IPS DF 4.7 (cell line): ENCODE results near the gene SOX12.
"Not testable (repeated sequence)": the region's sequence is repeated elsewhere in the genome, so short reads cannot be mapped to it uniquely, and the experiment has no call there.

Source experiments
- DNase-seq: peaks from one replicate; pipeline ENCODE4 v3.0.0-alpha.2; 2013; ENCODE audit warnings: low spot score; ENCODE audit errors: extremely low read depth

Gene SOX12

DNA sequence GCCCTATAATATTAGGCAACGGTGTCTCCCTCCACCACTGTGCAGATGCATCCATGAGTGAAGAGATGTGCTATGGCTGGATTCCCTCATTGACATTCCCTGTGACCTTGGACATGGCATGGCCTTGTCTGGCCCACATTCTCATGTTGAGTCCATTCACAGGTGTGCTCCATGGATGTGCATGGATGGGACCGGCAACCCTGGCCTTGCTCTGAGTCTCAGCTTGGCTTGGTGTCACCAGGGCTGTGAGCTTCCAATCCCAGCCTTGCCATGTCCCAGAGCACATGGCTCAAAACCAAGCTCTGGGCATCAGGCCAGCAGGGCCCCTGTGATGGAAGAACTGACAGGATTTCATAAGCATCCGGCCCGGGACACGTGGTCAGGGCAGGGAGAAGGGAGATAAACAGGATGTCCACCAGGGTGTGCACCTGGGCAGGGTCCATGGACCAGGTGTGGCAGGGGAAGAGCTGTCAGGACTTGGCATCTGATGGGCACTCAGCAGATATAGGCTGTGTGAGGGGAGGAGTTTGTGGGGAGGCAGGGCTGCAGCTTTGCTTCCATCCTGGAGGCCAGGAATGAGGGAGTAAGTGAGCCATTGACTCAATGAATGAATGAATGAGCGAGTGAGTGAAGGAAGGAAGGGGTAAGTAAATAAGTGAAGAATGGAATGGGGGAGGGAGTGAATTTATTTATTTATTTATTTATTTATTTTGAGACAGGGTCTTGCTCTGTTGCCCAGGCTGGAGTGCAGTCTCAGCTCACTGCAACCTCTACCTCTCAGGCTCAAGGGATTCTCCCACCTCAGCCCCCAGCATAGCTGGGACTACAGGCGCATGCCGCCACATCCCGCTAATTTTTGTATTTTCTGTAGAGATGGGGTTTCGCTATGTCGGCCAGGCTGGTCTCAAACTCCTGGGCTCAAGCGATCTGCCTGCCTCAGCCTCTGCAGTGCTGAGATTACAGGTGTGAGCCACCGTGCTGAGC lies 37.2 kb downstream of the SOX12 start:
- DNase-seq, result no peak

DNA sequence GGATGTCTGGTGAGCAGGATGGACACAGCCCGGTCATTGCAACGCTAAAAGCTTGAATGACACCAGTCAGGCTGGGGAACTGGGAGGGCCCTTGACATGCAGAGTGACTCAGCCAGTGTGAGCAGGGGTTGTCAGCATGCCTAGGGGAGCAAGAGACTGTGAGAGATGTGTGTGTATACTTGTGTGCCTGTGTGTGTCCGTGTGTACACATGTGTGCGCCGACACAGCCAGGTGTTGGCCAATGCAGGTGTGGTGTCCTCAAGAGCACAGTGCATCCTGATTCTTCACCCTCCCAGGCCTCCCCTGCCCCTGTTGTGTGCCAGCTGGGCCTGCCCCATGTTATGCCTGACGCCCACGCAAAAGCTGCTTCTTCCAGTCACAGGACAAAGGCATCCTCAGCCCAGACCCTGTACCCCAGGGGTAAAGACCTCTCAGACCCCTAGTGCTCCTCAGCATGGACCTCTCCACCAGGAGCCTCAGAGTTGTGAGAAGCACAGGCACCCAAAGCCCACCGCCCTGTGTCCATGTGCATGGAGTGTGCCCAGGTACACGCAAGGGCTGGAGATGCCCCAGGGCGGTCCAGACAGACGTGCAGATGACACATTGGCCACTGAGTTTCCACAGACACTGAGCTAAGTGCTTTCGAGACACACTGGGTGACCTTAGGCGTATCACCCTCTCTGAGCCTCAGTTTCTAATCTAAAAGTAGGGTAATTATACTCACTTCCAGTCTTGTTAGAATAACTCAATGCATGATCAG lies 38.1 kb downstream of the SOX12 start:
- no peak for DNase-seq

GRCh38 chr20:364905-365794 lies 39.8 kb downstream of the SOX12 start:
- DNase-seq, result no peak

- no peak for DNase-seq
Observed at GRCh38 chr20:366041-366718, 40.8 kb downstream of the SOX12 start.

GRCh38 chr20:366719-367485 lies 41.5 kb downstream of the SOX12 start:
- no peak for DNase-seq

- DNase-seq, result no peak
Observed at GRCh38 chr20:367486-367887, 42.1 kb downstream of the SOX12 start.

GRCh38 chr20:368915-369314 lies 43.6 kb downstream of the SOX12 start:
- no peak for DNase-seq

- DNase-seq, result no peak
Observed at GRCh38 chr20:370151-370600, 44.8 kb downstream of the SOX12 start.

- no peak for DNase-seq
Observed at GRCh38 chr20:370977-371754, 45.8 kb downstream of the SOX12 start.

GRCh38 chr20:371755-372542 lies 46.6 kb downstream of the SOX12 start:
- DNase-seq, result no peak

- not testable (repeated sequence) for DNase-seq
Observed at GRCh38 chr20:372543-373082, 47.3 kb downstream of the SOX12 start.

DNA sequence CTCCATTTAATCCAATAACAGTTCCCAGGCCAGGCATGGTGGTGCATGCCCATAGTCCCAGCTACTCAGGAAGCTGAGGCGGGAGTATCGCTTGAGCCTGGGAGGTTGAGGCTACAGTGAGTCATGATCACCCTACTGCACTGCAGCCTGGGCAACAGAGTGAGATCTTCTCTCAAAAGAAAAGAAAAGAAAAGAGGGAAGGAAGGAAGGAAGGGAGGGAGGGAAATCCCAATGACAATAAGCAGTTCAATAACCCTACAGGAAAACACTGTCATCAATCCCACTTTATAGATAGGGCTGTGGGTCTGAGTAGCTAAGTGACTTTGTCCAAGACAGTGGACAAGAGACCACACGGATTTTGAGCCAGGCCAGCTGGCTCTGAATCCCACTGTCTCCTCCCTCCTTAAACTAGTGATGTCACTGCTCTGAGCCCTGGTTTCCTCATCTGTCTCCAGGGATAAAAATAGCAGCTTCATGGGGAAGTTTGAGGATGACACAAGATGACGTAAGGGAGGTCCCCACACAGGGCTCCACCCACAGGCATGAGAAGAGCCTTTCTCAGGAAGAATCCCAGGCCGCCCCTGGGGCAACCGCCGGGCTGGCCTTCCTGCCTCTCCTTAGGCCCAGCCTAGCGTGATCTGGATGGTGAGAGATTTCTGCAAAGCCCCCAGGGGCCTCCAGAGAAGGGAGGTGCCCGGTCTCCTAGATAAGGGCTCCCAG lies 48.0 kb downstream of the SOX12 start:
- no peak for DNase-seq

DNA sequence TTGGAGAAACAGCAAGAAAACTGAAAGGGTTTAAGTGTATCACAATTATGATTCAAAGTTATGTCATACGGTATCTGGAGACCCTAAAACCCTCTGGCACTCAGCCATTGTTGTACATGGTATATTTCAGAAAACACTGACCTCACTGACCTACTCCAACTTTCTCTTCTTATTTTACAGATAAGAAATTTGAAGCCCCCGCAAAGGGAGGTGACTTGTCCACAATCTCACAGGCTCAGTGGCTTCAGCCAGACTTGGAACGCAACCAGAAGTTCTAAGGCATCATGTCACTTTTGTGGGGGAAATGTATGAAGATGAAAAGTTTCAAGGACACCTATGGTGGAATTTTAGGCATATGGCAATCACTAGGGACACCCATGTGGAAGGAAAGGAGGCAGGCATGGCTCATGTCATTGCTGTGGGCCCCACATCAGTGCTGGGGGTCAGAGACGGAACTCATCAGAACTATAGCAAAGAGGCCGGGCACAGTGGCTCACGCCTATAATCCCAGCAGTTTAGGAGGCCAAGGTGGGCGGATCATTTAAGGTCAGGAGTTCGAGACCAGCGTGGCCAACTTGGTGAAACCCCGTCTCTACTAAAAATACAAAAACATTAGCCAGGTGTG lies 50.0 kb downstream of the SOX12 start:
- no peak for DNase-seq

DNA sequence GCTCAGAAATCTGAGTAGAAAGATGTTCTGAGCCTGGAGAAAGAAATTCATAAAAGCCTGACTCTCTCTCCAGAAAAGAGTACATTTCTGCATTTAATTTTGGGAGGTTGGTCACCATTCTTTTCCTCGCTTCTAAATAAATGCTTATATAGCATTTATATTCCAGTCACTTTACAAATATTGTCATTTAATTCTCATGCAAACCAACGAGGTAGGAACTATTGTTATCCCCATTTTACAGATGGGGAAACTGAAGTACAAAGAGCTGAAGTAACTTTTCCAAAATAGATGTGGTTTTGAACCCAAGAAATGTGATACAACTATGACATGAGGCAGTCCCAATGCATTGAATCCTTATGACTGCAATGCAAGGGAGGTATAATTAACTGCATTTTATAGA lies 50.7 kb downstream of the SOX12 start:
- DNase-seq, result no peak

- DNase-seq, result no peak
Observed at GRCh38 chr20:376750-377149, 51.4 kb downstream of the SOX12 start.

DNA sequence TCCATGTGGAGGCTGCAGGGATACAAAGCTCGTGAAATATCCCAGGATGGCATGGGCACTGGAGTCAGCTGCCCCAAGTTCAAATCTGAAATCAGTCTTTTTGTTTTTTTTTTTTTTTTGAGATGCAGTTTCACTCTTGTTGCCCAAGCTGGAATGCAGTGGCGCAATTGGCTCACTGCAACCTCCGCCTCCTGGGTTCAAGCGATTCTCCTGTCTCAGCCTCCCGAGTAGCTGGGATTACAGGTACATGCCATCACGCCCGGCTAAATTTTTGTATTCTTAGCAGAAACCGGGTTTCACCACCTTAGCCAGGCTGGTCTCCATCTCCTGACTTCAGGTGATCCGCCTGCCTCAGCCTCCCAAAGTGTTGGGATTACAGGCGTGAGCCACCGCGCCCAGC lies 52.2 kb downstream of the SOX12 start:
- not testable (repeated sequence) for DNase-seq

- no peak for DNase-seq
Observed at GRCh38 chr20:378961-379336, 53.6 kb downstream of the SOX12 start.
